K562 (cell line): Measurements from ENCODE around the gene SYK.

Experiments
- ARID3A ChIP-seq: IDR thresholded peaks from 2 replicates; pipeline ENCODE4 v1.6.1; 2012; ENCODE audit warnings: low read depth, low read length, improper control_type of control experiment, borderline replicate concordance
- BRCA1 ChIP-seq, 2 experiments: fragments of 450-650 bp in 1 of 2; sonication (generic) in 1 of 2; formaldehyde crosslinking in 1 of 2; IDR thresholded peaks; 2 replicates each; pipeline versions ENCODE4 v1.5.0 to v1.6.1; 2017 to 2020; ENCODE audit warnings: mild to moderate bottlenecking in 1 of 2, missing genetic modification reagents in 1 of 2
- CHAMP1 ChIP-seq: fragments of 450-650 bp; IDR thresholded peaks from 2 replicates; pipeline ENCODE4 v1.6.1; 2016; ENCODE audit warnings: mild to moderate bottlenecking
- CTCF ChIP-seq, 3 experiments: IDR thresholded peaks in 2 of 3; conservative IDR thresholded peaks in 1 of 3; 2 replicates each; pipeline ENCODE4 v1.5.1; 2011 to 2012; ENCODE audit warnings: low read length in 3 of 3, mild to moderate bottlenecking in 3 of 3, control low read depth in 2 of 3, improper control_type of control experiment in 1 of 3, inconsistent platforms in 1 of 3, low read depth in 1 of 3, mixed read lengths in 1 of 3, moderate library complexity in 1 of 3; ENCODE audit not compliant: insufficient read depth in 2 of 3
- ELF1 ChIP-seq: fragments of 200-800 bp; sonication (Bioruptor generic); IDR thresholded peaks from 2 replicates; pipeline ENCODE4 v1.6.1; 2016; ENCODE audit warnings: missing genetic modification characterization, missing compliant biosample characterization
- FOXM1 ChIP-seq, 2 experiments: fragments of 450-650 bp in 1 of 2; sonication (generic) in 1 of 2; formaldehyde crosslinking in 1 of 2; IDR thresholded peaks; 2 replicates each; pipeline versions ENCODE4 v1.6.1 to v1.9.0; 2017 to 2022; ENCODE audit warnings: low read depth in 2 of 2, mild to moderate bottlenecking in 2 of 2, missing genetic modification reagents in 1 of 2, moderate library complexity in 1 of 2
- HLTF ChIP-seq: fragments of 450-650 bp; IDR thresholded peaks from 2 replicates; pipeline ENCODE4 v1.6.1; 2016
- HMGXB4 ChIP-seq: sonication (generic); formaldehyde crosslinking; IDR thresholded peaks from 2 replicates; pipeline ENCODE4 v1.8.1; 2023; ENCODE audit warnings: mild to moderate bottlenecking, missing genetic modification reagents
- JUNB ChIP-seq: fragments of 450-650 bp; formaldehyde crosslinking; conservative IDR thresholded peaks from 2 replicates; pipeline ENCODE4 v1.4.0; 2020; ENCODE audit warnings: mild to moderate bottlenecking
- NRF1 ChIP-seq, 2 experiments: fragments of 450-650 bp; IDR thresholded peaks in 1 of 2; conservative IDR thresholded peaks in 1 of 2; 2 replicates each; pipeline ENCODE4 v1.6.1; 2014; ENCODE audit warnings: mild to moderate bottlenecking in 2 of 2
- RCOR1 ChIP-seq, 2 experiments: IDR thresholded peaks; 2 replicates each; pipeline ENCODE4 v1.6.1; 2012; ENCODE audit warnings: low read depth in 2 of 2, low read length in 2 of 2, borderline replicate concordance in 1 of 2, improper control_type of control experiment in 1 of 2
- STAG1 ChIP-seq: sonication (generic); formaldehyde crosslinking; IDR thresholded peaks from 2 replicates; pipeline ENCODE4 v1.5.0; 2020; ENCODE audit warnings: missing genetic modification reagents, borderline replicate concordance
- ZNF174 ChIP-seq: fragments of 250-450 bp; sonication (Bioruptor Pico); IDR thresholded peaks from 2 replicates; pipeline ENCODE4 v1.4.0; 2020; ENCODE audit warnings: mild to moderate bottlenecking

GRCh38 chr9:90832261-90832660, 30.6 kb downstream of the SYK start:
- TF ChIP-seq NRF1 (conservative IDR thresholded peaks at IDR 0.05 in 1 of 2, IDR thresholded peaks at IDR 0.05 in 1 of 2) (no peak), CTCF (IDR thresholded peaks at IDR 0.05 in 2 of 3, conservative IDR thresholded peaks at IDR 0.05 in 1 of 3; ENCODE audit: insufficient read depth in 2 of 3, low read depth in 1 of 3, low read length in 3 of 3) (no peak), JUNB (CRISPR knock-in tag) (no peak), BRCA1 (IDR thresholded peaks at IDR 0.05) (no peak), BRCA1 (CRISPR knock-in tag; IDR thresholded peaks at IDR 0.05) (no peak), HMGXB4 (CRISPR knock-in tag) (no peak), RCOR1 (IDR thresholded peaks at IDR 0.05; ENCODE audit: borderline replicate concordance in 1 of 2, low read depth in 2 of 2, low read length in 2 of 2) (no peak), CHAMP1 (no peak), ZNF174 (no peak), ELF1 (tag) (no peak), FOXM1 (IDR thresholded peaks at IDR 0.05; ENCODE audit: low read depth) (no peak), FOXM1 (CRISPR knock-in tag; IDR thresholded peaks at IDR 0.05; ENCODE audit: low read depth) (no peak), STAG1 (CRISPR knock-in tag) (no peak), HLTF (no peak), ARID3A (no peak)
